GM12872 (cell line): Measurements from ENCODE around the gene NR2C2AP.

Source experiments
- TF ChIP-seq, protein P1 (sequence below): IDR thresholded peaks from 3 replicates; pipeline ENCODE4 v1.5.1; 2011; ENCODE audit warnings: low read depth, mild to moderate bottlenecking, low read length, moderate library complexity; ENCODE audit not compliant: insufficient read depth

Gene NR2C2AP

DNA sequence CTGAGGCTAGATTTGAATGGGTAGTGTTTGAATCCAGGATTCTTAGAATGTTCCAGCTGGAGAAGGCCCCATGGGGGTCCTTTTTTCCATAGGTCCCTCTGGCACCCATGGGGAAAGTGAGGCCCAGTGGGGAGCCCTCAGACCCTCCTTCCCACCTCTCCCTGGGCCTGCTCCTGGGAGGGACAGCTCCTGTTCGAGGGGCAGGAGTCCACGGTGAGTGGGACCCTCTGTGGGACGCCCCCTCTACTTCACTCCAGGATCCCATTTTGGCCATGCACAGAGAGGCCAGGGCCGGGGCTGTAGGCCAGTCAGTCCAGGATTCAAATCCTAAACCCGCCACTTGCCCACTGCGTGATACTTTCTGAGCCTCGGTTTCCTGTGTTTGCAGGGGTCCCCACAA, 40.7 kb downstream of the NR2C2AP start:
- TF ChIP-seq, protein P1, sequence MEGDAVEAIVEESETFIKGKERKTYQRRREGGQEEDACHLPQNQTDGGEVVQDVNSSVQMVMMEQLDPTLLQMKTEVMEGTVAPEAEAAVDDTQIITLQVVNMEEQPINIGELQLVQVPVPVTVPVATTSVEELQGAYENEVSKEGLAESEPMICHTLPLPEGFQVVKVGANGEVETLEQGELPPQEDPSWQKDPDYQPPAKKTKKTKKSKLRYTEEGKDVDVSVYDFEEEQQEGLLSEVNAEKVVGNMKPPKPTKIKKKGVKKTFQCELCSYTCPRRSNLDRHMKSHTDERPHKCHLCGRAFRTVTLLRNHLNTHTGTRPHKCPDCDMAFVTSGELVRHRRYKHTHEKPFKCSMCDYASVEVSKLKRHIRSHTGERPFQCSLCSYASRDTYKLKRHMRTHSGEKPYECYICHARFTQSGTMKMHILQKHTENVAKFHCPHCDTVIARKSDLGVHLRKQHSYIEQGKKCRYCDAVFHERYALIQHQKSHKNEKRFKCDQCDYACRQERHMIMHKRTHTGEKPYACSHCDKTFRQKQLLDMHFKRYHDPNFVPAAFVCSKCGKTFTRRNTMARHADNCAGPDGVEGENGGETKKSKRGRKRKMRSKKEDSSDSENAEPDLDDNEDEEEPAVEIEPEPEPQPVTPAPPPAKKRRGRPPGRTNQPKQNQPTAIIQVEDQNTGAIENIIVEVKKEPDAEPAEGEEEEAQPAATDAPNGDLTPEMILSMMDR = no peak

DNA sequence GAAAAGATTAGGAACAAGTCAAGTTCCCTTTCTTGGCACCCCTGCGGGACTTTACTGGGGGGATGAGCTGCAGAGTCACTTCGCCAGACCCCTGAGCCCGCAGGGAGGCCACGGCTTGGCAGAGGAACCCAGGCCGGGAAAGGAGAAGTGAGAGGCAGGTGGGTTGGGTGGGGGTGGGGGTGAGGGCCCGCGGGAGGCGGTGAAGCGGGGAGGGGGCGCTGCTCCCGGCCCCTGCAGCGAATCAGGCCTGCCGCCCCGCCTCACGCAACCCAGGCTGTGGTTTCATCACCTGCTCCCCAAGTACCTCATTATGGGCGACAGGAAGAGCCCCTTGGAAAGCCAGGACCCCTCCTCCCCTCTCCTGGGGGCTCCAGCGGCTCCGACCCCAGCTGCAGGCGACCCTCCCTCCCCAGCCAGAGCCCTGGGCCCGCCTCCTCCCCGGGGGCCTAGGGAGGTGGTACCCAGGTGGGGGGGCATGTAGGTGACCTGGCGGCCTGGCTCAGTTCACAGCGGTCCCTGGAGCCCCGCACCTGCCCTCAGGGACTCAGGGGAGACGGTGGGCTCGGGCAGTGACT, 42.7 kb downstream of the NR2C2AP start:
- TF ChIP-seq, protein P1 = no peak

DNA sequence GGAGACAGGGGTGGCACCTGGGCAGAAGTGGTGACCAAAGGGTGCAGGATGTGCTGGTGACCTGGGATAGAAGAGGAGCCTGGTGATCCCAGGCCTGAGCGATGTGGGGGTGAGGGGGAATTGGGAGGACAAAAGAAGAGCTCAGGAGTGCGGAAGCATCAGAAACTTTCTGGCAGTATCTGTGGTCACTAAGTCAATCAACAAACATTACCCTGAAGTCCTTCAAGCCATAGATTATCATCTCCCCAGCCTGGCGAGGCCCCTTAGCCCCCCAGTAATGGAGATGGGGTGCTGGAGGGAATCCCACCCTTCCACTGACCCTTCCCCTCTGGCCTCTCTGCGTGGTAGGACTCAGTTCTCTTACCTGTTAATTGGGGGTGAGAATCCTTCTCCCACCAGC, 43.7 kb downstream of the NR2C2AP start:
- TF ChIP-seq, protein P1 = no peak

DNA sequence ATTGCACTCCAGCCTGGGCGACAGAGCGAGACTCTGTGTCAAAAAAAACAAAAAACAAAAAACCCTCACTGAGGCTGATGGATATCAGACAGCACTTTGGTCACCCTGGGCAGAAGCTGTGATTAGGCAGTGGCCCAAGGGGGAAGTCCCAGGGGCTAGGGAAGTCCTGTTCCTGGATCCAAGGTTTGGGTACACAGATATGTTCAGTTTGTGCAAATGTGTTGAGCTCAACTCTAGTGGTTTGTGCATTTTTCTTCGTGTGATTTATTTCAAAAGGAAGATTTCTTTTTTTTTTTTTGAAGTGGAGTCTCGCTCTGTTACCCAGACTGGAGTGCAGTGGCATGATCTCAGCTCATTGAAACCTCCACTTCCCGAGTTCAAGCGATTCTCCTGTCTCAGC, 45.4 kb downstream of the NR2C2AP start:
- TF ChIP-seq, protein P1 = no peak

DNA sequence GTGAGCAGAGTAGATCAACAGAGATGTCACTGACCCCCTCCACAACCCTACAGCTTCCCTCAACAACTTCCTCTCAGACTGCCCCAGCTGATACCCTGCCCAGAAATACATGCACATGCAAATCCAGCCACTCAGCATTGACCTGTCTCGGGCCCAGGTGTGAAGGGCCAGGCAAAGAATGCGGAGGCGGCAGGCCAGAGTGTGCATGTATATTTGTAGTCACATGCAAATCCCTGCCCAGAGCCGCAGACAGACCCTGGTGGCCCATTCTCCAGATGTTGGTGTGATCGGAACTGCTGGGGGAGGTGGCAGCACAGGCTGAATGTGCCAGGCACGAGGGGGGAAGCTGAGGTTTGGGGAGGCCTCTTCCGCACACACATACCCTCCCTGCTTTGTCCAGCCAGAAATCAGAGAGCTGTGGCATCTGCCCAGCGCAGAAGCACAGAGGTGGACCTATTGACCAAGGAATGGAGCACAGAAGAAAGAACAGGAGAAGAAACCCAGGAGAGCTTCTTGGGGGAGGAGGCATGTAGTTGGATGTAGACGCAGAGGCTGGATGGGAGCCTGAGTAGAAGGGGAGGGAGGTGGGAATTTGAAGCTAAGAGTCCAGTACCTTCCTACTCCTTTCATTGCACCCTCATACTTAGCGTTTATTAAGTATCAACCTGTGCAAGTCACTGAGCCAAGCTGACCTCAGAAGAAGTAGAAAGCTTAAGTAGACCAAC, 47.6 kb downstream of the NR2C2AP start:
- TF ChIP-seq, protein P1 = no peak

DNA sequence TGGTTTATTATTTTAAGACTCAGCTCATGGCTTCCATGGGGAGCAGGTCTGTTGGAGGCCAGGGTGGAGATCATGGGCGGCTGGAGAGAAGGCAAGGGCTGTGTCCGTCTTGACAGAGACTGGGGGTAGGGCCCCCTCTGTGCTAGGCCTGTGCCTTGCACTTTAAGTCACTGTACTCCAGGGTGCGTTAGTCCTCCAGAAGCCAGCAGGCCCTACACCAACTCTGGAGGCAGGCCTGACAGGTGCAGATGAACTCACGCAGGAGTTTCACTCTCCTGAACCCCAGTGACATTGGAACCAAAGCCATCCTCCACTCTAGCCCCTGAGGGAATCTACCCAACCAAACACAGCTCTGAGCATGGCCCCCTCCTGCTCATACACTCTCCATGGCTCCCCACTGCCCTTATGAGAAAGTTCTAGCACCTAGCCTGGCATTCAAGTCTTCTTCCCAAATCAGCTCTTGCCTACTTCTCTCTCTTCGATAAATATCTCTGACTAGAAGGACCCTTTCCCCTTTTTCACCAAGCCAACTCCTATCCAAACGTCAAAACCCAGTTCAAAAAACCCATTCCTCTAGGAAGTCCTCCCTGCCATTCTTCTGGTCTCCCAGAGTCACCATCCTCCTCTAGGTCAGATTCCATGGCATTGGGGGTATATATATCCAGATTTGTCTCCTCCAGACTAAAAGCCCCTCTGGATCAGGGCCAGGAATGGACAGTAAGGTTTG, 48.3 kb downstream of the NR2C2AP start:
- TF ChIP-seq, protein P1 = no peak

DNA sequence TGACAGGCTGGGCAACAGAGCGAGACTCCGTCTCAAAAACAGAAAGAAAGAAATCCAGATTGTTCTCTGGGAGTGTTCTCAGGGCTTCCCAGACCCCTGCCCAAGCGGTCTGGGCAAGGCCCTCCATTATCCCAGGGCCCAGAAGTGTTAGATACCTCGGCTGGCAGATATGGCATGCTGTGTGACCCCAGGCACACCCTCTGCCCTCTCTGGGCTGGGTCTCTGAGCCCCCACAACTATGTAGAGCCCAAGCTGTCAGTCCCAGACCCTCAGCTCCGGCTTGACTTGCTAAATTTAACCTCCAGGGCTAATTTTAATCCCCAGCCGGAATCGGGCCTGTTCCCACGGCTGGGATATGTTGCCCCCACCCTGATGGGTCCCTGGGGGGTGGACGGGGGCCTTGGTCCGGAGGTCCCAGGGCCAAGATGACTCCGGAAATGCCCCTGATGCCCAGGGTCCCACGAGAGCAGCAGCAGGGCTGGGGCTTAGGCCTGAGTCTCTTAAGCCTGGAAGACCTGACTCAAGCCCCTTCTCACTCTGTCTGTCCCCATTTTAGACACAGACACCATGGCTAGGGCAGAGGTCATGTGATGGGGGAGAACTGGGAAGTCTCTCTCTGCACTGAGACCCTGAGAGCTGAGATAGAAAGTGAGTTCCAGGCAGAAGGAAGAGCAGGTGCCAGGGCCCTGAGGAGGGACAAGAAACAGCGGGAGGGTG, 50.4 kb downstream of the NR2C2AP start:
- TF ChIP-seq, protein P1 = no peak
